H1 (cell line): ENCODE results near the gene NTN1. TPM values are rescaled to one million over a fixed set of nuclear protein-coding genes. Genes with fewer than 3 reads are reported as not detected.

Experiments used
- CTCF ChIA-PET: fragments of 300-600 bp; sonication (Branson Sonifier 250); formaldehyde crosslinking; loops from one replicate; lab custom pipeline; 2021; ENCODE audit not compliant: partially characterized antibody; lab: Charles Lee
- POLR2A ChIA-PET: fragments of 300-600 bp; sonication (Branson Sonifier 250); formaldehyde crosslinking; loops from one replicate; lab custom pipeline; 2021; ENCODE audit warnings: inconsistent platforms; ENCODE audit not compliant: partially characterized antibody; lab: Charles Lee
- DNase-seq, 2 experiments: peaks; one replicate each; pipeline versions ENCODE4 v3.0.0 to v3.0.0-alpha.2; 2010 to 2022; ENCODE audit warnings: low spot score in 2 of 2, low read depth in 1 of 2, mixed read lengths in 1 of 2
- FAIRE-seq: peaks from 2 replicates; lab custom pipeline; 2011; peaks lifted over from hg19 to GRCh38; lab: Jason Lieb, UNC
- H2AFZ ChIP-seq: 2 replicates; pipeline ENCODE4 v1.8.1; 2012; ENCODE audit warnings: low read length, inconsistent platforms
- H2AK5ac ChIP-seq: 2 replicates; pipeline ENCODE4 v1.6.1; 2013; ENCODE audit warnings: low read depth, low read length
- H2BK120ac ChIP-seq: replicated peaks from 2 replicates; pipeline ENCODE3; 2013; ENCODE audit warnings: low read depth, low read length, inconsistent platforms
- H2BK12ac ChIP-seq: 2 replicates; pipeline ENCODE4 v1.6.1; 2013; ENCODE audit warnings: low read depth, low read length
- H2BK15ac ChIP-seq: 2 replicates; pipeline ENCODE4 v1.6.1; 2013; ENCODE audit warnings: low read length
- H2BK20ac ChIP-seq: 2 replicates; pipeline ENCODE4 v1.6.1; 2013; ENCODE audit warnings: low read length
- H2BK5ac ChIP-seq: 2 replicates; pipeline ENCODE4 v1.6.1; 2013; ENCODE audit warnings: low read depth, low read length
- H3K14ac ChIP-seq: 2 replicates; pipeline ENCODE4 v1.6.1; 2013; ENCODE audit warnings: inconsistent platforms; ENCODE audit not compliant: insufficient read length
- H3K18ac ChIP-seq: 2 replicates; pipeline ENCODE4 v1.6.1; 2013; ENCODE audit warnings: low read length; ENCODE audit errors: extremely low read depth
- H3K23ac ChIP-seq: 2 replicates; pipeline ENCODE4 v1.6.1; 2013; ENCODE audit warnings: inconsistent platforms; ENCODE audit not compliant: insufficient read length
- H3K23me2 ChIP-seq: 2 replicates; pipeline ENCODE4 v1.6.1; 2013; ENCODE audit warnings: low read depth, low read length
- H3K27ac ChIP-seq: 2 replicates; pipeline ENCODE4 v1.6.1; 2011; ENCODE audit warnings: low read depth, low read length, inconsistent platforms
- H3K27me3 ChIP-seq, 4 experiments: replicated peaks in 1 of 4; 1 replicate in 1 of 4; 2 replicates in 3 of 4; pipeline versions ENCODE4 v1.6.1 to v1.8.1; 2011 to 2013; ENCODE audit warnings: low read length in 3 of 4, mild to moderate bottlenecking in 3 of 4, inconsistent platforms in 2 of 4, mixed read lengths in 2 of 4, moderate library complexity in 1 of 4; ENCODE audit not compliant: control insufficient read depth in 3 of 4, insufficient read depth in 3 of 4; ENCODE audit errors: extremely low read depth in 1 of 4
- H3K36me3 ChIP-seq, 4 experiments: 2 replicates each; pipeline versions ENCODE4 v1.6.1 to v1.8.1; 2011 to 2013; ENCODE audit warnings: mild to moderate bottlenecking in 4 of 4, low read length in 3 of 4, moderate library complexity in 2 of 4, control low read depth in 1 of 4, inconsistent platforms in 1 of 4; ENCODE audit not compliant: insufficient read depth in 4 of 4, control insufficient read depth in 2 of 4
- H3K4ac ChIP-seq: replicated peaks from 2 replicates; pipeline ENCODE3; 2013; ENCODE audit warnings: low read length, low read depth, mixed read lengths, inconsistent platforms; ENCODE audit not compliant: insufficient read length
- H3K4me1 ChIP-seq, 4 experiments: replicated peaks in 1 of 4; 1 replicate in 1 of 4; 2 replicates in 3 of 4; pipeline versions ENCODE4 v1.6.1 to v1.8.1; 2011 to 2013; ENCODE audit warnings: low read length in 3 of 4, inconsistent platforms in 2 of 4, mixed read lengths in 1 of 4; ENCODE audit not compliant: insufficient read depth in 4 of 4, control insufficient read depth in 3 of 4
- H3K4me2 ChIP-seq, 2 experiments: 2 replicates each; pipeline versions ENCODE4 v1.6.1 to v1.8.1; 2011 to 2013; ENCODE audit warnings: low read depth in 2 of 2, low read length in 2 of 2, control low read depth in 1 of 2, inconsistent platforms in 1 of 2, mild to moderate bottlenecking in 1 of 2; ENCODE audit not compliant: insufficient read depth in 1 of 2
- H3K4me3 ChIP-seq, 4 experiments: fragments of 200-600, 300-600 bp in 1 of 4; sonication (generic), shearing (Covaris generic), sonication (Bioruptor Twin) in 1 of 4; 2 replicates each; pipeline versions ENCODE4 v1.5.1 to v1.8.1; 2011 to 2016; ENCODE audit warnings: low read length in 4 of 4, low read depth in 3 of 4, control low read depth in 2 of 4, inconsistent platforms in 2 of 4, mild to moderate bottlenecking in 2 of 4, mixed read lengths in 1 of 4, moderate library complexity in 1 of 4; ENCODE audit not compliant: insufficient read depth in 2 of 4; ENCODE audit errors: extremely low read depth in 1 of 4
- H3K56ac ChIP-seq: replicated peaks from 2 replicates; pipeline ENCODE3; 2013; ENCODE audit warnings: low read depth, mild to moderate bottlenecking, mixed read lengths, low read length, inconsistent platforms; ENCODE audit not compliant: insufficient read length
- H3K79me1 ChIP-seq: 2 replicates; pipeline ENCODE4 v1.6.1; 2013; ENCODE audit warnings: low read depth, low read length, control low read depth
- H3K79me2 ChIP-seq, 2 experiments: 2 replicates each; pipeline versions ENCODE4 v1.6.1 to v1.8.1; 2012 to 2013; ENCODE audit warnings: low read length in 2 of 2, mild to moderate bottlenecking in 2 of 2, inconsistent platforms in 1 of 2; ENCODE audit not compliant: insufficient read depth in 2 of 2, control insufficient read depth in 1 of 2
- H3K9ac ChIP-seq, 4 experiments: replicated peaks in 1 of 4; 1 replicate in 1 of 4; 2 replicates in 3 of 4; pipeline versions ENCODE4 v1.6.1 to v1.8.1; 2011 to 2013; ENCODE audit warnings: low read depth in 3 of 4, low read length in 3 of 4, control low read depth in 2 of 4, mild to moderate bottlenecking in 2 of 4, moderate library complexity in 2 of 4, inconsistent platforms in 1 of 4; ENCODE audit errors: extremely low read depth in 1 of 4
- H3K9me3 ChIP-seq, 2 experiments: 2 replicates each; pipeline versions ENCODE4 v1.6.1 to v1.8.1; 2012 to 2013; ENCODE audit warnings: mild to moderate bottlenecking in 2 of 2, moderate library complexity in 2 of 2, control low read depth in 1 of 2, inconsistent platforms in 1 of 2, low read depth in 1 of 2, low read length in 1 of 2, mixed read lengths in 1 of 2; ENCODE audit not compliant: insufficient read depth in 2 of 2
- H4K20me1 ChIP-seq, 2 experiments: replicated peaks in 1 of 2; 2 replicates each; pipeline versions ENCODE3 to v1.8.1; 2011 to 2013; ENCODE audit warnings: inconsistent platforms in 2 of 2, low read length in 2 of 2, mild to moderate bottlenecking in 1 of 2; ENCODE audit not compliant: insufficient read depth in 2 of 2, control insufficient read depth in 1 of 2
- H4K5ac ChIP-seq: 2 replicates; pipeline ENCODE4 v1.6.1; 2013; ENCODE audit warnings: low read length, low read depth, mixed read lengths, inconsistent platforms; ENCODE audit not compliant: insufficient read length
- H4K8ac ChIP-seq: 2 replicates; pipeline ENCODE4 v1.8.0; 2013; ENCODE audit warnings: mild to moderate bottlenecking, moderate library complexity, low read length, inconsistent platforms; ENCODE audit not compliant: insufficient read depth; ENCODE audit errors: extremely low read depth
- H4K91ac ChIP-seq: replicated peaks from 2 replicates; pipeline ENCODE3; 2013; ENCODE audit warnings: low read length, mixed read lengths, inconsistent platforms; ENCODE audit not compliant: insufficient read length
- WGBS, 2 experiments: shearing (Covaris generic) in 1 of 2; methylation state at CpG; one replicate each; pipeline versions ENCODE4 v1.1.6 to v1.1.7; 2013 to 2015; ENCODE audit warnings: low lambda C conversion rate in 2 of 2, mixed read lengths in 2 of 2, inconsistent platforms in 1 of 2, low coverage in 1 of 2, missing lambda C conversion rate in 1 of 2; ENCODE audit not compliant: insufficient replicate concordance in 2 of 2, insufficient coverage in 1 of 2, insufficient read length in 1 of 2; ENCODE audit errors: extremely low coverage in 1 of 2, missing lambda C conversion rate in 1 of 2; 5-methylcytosine and 5-hydroxymethylcytosine counted together
- polyA plus RNA-seq, 7 experiments: library from polyadenylated mRNA; depleted of rRNA in 3 of 7; stranded (reverse) in 5 of 7; unstranded in 2 of 7; fragments of >200 nt in 5 of 7; fragments of 200-250 nt in 2 of 7; gene quantifications; 1 replicate in 5 of 7; 2 replicates in 1 of 7; 4 replicates in 1 of 7; pipeline versions ENCODE4 v1.2.1 to v1.2.3, GENCODE V29; 2011 to 2013; ENCODE audit warnings: missing spikeins in 2 of 7, mixed read lengths in 2 of 7
- total RNA-seq: library from RNA; stranded (reverse); fragmentation: NEBNext Ultra II Directional; extraction: Animal tissue kit (Norgen Biotek cat#: 25700); gene quantifications from 2 replicates; pipeline ENCODE4 v1.2.1, GENCODE V29; 2021
- TF ChIP-seq, protein P1 (sequence below): IDR thresholded peaks from 2 replicates; pipeline ENCODE4 v1.6.1; 2012; ENCODE audit warnings: inconsistent platforms

The NTN1 gene
- total and polyA plus RNA-seq, 2 of the 8 experiments (the other 6 are each of a cell fraction or from before 2014, with no cell fraction given) = 2.0 to 2.3 TPM

DNA sequence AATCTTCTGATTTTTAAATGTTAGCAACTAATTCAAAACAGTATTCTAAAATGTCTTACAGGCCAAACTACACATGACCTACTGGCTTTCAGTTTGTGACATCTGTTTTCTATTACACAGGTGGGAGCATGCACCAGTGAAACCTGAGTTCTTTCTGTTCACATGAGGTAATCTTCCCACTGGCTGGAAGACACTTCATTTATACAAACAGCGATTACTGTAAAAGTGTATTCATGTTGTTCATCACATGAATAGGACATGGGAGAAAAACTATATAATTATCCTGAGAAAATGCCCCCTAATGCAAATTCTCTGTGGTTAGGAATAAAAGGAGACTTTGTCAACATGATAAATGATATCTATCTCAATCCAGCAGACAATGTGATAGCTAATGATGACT lies 44.7 kb upstream of the NTN1 start:
- Histone ChIP-seq H2BK15ac (no peak overlapping the region), H4K20me1 (no peaks in the 10 kb centered on the region), H3K79me1 (no peaks in the 10 kb centered on the region), H3K9ac (no peak overlapping the region), H3K23me2 (no peaks in the 10 kb centered on the region), H2AK5ac (no peak overlapping the region), H4K8ac (no peak overlapping the region), H2BK12ac (no peak overlapping the region), H2BK20ac (no peak overlapping the region), H3K18ac (no peak overlapping the region), H2AFZ (no peak overlapping the region), H3K56ac (no peak overlapping the region), H3K27me3 (no peaks in the 10 kb centered on the region), H2BK5ac (no peak overlapping the region), H3K9me3 (0 out of 4 replicates have a peak, but pooled peaks cover 0 to 3% of the 10 kb centered on the region in 2 experiments), H3K14ac (no peak overlapping the region), H3K4me1 (no peaks in the 10 kb centered on the region), H3K27ac (no peak overlapping the region), H3K4me3 (no peak overlapping the region), H4K91ac (no peak overlapping the region), H2BK120ac (no peak overlapping the region), H3K4me2 (no peak overlapping the region), H3K79me2 (no peaks in the 10 kb centered on the region), H3K4ac (no peak overlapping the region), H4K5ac (no peak overlapping the region), H3K36me3 (no peaks in the 10 kb centered on the region), H3K23ac (no peak overlapping the region)
- ChIA-PET CTCF (interaction anchor here (1.0 to 2.8 kb wide), 4 partner anchors 18 to 186 kb away, joined by 3 to 7 read pairs (median 3); no protein-coding TSS in a partner anchor), POLR2A (no interaction called here)
- DNase-seq (no peak), FAIRE-seq (no peak)
- TF ChIP-seq, protein P1, sequence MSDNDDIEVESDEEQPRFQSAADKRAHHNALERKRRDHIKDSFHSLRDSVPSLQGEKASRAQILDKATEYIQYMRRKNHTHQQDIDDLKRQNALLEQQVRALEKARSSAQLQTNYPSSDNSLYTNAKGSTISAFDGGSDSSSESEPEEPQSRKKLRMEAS = no peak
- 78% methylated on average over 1 of the region's 1 CpG; no CpG with 5 or more reads in 1 of the 2 experiments for WGBS, 2 experiments
